Stimulated activated CD8-positive, alpha-beta memory T cell treated with anti-CD3 and anti-CD28 coated beads, Interleukin-12 subunit alpha, Interleukin-12 subunit beta, amount 100 ng/mL, for 24 hours (primary cell): ENCODE data around the gene CHST7.

Experiments
- DNase-seq: peaks from one replicate; pipeline ENCODE4 v3.0.0-alpha.2; 2020; ENCODE audit errors: extremely low read depth

Gene CHST7

GRCh38 chrX:46647251-46647650 is 73.7 kb downstream of the CHST7 start:
- no peak for DNase-seq
